ENCODE data around the gene BBLN.

BBLN gene

GRCh38 chr9:128144239-128145181 is 15.6 kb upstream of the BBLN start:
- no peak overlapping the region for H3K4me3 ChIP-seq (replicated peaks; ENCODE audit: low read depth, low read length)
- no peak for DNase-seq (ENCODE audit: extremely low read depth, insufficient read length)
- H3K27me3 ChIP-seq (replicated peaks; ENCODE audit: control insufficient read depth, insufficient read depth, low read length), result no peaks in the 10 kb centered on the region; the same call in none of the 2 replicates
- TF ChIP-seq CTCF (IDR thresholded peaks at IDR 0.05; ENCODE audit: insufficient read depth, low read length, poor library complexity, severe bottlenecking), result no peak
- H3K36me3 ChIP-seq (ENCODE audit: control insufficient read depth, insufficient read depth, low read length), result no peaks in the 10 kb centered on the region

GRCh38 chr9:128145536-128145935 is 14.5 kb upstream of the BBLN start:
- DNase-seq (ENCODE audit: extremely low read depth, insufficient read length), result no peak
- no peak for TF ChIP-seq CTCF (IDR thresholded peaks at IDR 0.05; ENCODE audit: insufficient read depth, low read length, poor library complexity, severe bottlenecking)
- Histone ChIP-seq H3K4me3 (replicated peaks; ENCODE audit: low read depth, low read length) (no peak overlapping the region), H3K27me3 (replicated peaks; ENCODE audit: control insufficient read depth, insufficient read depth, low read length) (no peaks in the 10 kb centered on the region; the same call in none of the 2 replicates), H3K36me3 (ENCODE audit: control insufficient read depth, insufficient read depth, low read length) (no peaks in the 10 kb centered on the region)

GRCh38 chr9:128145951-128146351 is 14.1 kb upstream of the BBLN start:
- Histone ChIP-seq H3K36me3 (ENCODE audit: control insufficient read depth, insufficient read depth, low read length) (no peaks in the 10 kb centered on the region), H3K27me3 (replicated peaks; ENCODE audit: control insufficient read depth, insufficient read depth, low read length) (no peaks in the 10 kb centered on the region; the same call in none of the 2 replicates), H3K4me3 (replicated peaks; ENCODE audit: low read depth, low read length) (no peak overlapping the region)
- DNase-seq (ENCODE audit: extremely low read depth, insufficient read length), result no peak
- no peak for TF ChIP-seq CTCF (IDR thresholded peaks at IDR 0.05; ENCODE audit: insufficient read depth, low read length, poor library complexity, severe bottlenecking)

GRCh38 chr9:128146591-128147120 is 13.4 kb upstream of the BBLN start:
- Histone ChIP-seq H3K27me3 (replicated peaks; ENCODE audit: control insufficient read depth, insufficient read depth, low read length) (no peaks in the 10 kb centered on the region; the same call in none of the 2 replicates), H3K4me3 (replicated peaks; ENCODE audit: low read depth, low read length) (no peak overlapping the region), H3K36me3 (ENCODE audit: control insufficient read depth, insufficient read depth, low read length) (no peaks in the 10 kb centered on the region)
- no peak for DNase-seq (ENCODE audit: extremely low read depth, insufficient read length)
- TF ChIP-seq CTCF (IDR thresholded peaks at IDR 0.05; ENCODE audit: insufficient read depth, low read length, poor library complexity, severe bottlenecking), result no peak

- DNase-seq (ENCODE audit: extremely low read depth, insufficient read length), result no peak
- Histone ChIP-seq H3K4me3 (replicated peaks; ENCODE audit: low read depth, low read length) (no peak overlapping the region), H3K27me3 (replicated peaks; ENCODE audit: control insufficient read depth, insufficient read depth, low read length) (no peaks in the 10 kb centered on the region; the same call in none of the 2 replicates), H3K36me3 (ENCODE audit: control insufficient read depth, insufficient read depth, low read length) (no peaks in the 10 kb centered on the region)
- TF ChIP-seq CTCF (IDR thresholded peaks at IDR 0.05; ENCODE audit: insufficient read depth, low read length, poor library complexity, severe bottlenecking), result no peak
Observed at GRCh38 chr9:128148509-128149000, 11.5 kb upstream of the BBLN start.

All from GM06990 (cell line).